ENCODE data around the gene FNTB.
"Not testable (repeated sequence)": the region's sequence is repeated elsewhere in the genome, so short reads cannot be mapped to it uniquely, and the experiment has no call there.

FNTB gene

GRCh38 chr14:65084554-65085505 is 98.1 kb downstream of the FNTB start:
- no peak for DNase-seq (ENCODE audit: low spot score)

DNA sequence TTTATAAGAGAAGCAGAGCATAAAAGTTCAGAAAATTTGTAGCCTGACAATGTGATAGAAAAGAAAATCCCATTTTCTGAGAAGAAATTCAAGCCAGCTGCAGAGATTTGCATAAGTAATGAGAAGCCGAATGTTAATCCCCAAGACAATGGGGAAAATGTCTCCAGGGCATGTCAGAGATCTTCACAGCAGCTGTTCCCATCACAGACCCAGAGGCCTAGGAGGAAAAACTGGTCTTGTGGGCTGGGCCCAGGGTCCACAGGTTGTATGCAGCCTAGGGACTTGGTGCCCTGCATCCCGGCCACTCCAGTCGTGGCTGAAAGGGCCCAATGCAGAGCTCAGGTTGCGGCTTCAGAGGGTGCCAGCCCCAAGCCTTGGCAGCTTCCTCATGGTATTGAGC is 100.0 kb downstream of the FNTB start:
- DNase-seq (ENCODE audit: low spot score), result not testable (repeated sequence)

GRCh38 chr14:65087835-65088234 is 101.1 kb downstream of the FNTB start:
- not testable (repeated sequence) for DNase-seq (ENCODE audit: low spot score)

- DNase-seq (ENCODE audit: low spot score), result no peak
Measured at GRCh38 chr14:65092349-65092748, 105.7 kb downstream of the FNTB start.

- DNase-seq (ENCODE audit: low spot score), result peak; percentile 77
Measured at GRCh38 chr14:65095633-65096205, 109.0 kb downstream of the FNTB start.

DNA sequence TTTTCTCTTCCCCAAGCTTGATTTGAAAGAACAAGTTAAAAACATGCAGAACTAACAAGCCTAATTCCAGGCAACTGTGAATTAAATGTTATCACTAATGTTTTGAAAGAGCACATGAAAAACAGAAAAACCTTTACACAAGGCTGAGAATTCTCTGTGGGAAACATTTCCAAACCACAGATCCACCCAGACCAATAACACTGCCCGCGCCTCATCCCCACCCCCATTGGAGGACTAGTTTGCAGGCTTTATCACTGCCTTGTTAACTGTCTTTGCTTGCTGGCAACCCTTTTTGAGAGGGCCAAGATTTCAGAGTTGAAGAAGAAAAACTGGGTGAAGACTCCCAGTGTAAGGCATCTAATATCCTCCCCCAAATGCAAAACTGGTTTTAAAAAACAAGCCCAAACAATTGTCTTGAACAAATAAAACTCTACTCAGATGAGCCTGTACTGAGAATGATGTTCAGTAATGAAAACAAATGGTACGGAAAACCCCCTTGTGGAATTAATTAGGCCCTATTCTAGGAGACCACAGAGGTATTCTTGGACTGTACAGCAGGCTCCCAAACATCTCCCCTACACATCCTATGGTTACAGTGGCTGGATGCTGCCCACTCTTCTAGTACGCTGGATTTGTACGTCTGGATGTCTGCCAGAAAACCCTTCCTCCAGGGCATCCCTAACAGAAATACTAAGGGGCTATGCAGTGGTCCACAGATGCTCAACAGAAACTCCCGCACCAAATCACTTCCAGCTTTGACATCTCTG is 109.8 kb downstream of the FNTB start:
- DNase-seq (ENCODE audit: low spot score), result no peak

- DNase-seq (ENCODE audit: low spot score), result no peak
Measured at GRCh38 chr14:65098586-65098985, 111.9 kb downstream of the FNTB start.

- DNase-seq (ENCODE audit: low spot score), result no peak
Measured at GRCh38 chr14:65100922-65101541, 114.3 kb downstream of the FNTB start.

DNA sequence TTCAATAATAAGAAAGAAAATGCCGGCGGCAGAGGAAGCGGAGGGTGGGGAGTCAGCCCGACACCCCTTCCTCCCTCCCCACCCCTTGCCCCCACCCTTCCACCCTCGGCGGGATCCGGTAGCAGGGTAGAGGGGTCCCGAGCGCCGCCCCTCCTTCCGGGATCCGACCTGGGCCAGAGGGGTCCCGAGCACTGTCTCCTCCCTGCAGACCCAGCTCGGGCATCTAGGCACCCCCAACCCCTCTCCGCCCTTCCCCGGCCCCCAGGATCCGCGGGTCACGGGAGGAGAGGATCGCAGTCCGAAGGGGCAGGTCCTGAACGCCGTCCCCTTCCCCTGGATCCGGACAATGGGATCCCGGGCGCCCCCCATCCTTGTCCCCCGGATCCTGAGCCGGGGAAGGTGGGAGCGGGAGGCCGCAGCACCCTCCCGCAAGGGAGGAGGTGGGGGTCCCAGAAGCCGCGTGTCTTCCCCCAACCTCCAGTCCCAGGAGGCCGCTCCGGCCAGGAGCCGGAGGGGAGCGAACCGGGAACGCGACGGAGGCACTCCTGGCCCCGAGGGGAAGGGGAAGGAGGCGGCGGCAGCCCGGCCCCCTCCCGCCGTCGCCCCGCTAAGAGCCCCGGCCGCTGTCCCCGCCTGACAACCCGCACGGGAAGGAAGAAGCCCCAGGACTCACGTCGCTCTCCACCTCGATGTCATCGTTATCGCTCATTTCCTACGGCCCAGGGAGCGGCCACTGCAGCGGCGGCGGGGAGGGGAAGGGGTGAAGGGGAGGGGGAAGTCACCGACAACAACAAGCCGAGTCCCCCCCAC is 115.1 kb downstream of the FNTB start:
- no peak for DNase-seq (ENCODE audit: low spot score)

DNA sequence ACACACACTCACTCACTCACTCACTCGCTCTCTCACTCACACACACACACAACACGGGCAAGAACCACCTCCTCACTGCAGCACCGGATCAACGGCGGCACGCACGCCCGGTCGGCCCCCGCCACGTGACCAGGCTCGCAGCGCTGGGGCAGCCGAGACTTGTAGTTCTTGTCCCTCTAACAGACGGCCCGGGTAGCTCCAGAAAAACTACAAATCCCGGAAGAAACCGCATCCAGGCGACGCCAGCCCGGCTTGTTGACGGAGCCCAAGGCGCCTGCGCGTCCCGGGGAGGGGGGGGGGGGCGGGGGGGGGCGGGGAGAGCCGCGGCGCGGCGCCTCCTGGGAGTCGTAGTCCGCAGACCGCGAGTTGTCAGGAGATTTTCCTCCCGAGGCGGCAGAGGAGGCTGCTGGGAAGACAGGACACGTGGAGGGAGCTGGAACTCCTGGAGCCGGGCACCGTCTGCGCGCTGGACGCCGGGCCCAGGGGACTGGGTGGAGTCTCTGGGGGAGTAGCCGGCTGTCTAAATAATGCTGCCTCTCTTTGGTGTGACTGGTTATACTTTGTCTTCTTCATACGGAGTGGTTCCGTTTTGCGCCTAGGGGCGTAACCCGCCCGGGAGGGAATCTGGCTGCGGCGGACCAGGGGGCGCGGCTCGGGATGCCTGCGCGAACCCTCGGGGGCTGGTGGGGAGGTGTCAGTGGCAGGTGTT is 115.9 kb downstream of the FNTB start, which contains the start of gene MAX:
Gene MAX, minus strand, starts transcription at position 77 of the 709 bp plus-strand sequence. CDS start 178 bp downstream, outside the sequence.
- peak; percentile 99 for DNase-seq (ENCODE audit: low spot score)

DNA sequence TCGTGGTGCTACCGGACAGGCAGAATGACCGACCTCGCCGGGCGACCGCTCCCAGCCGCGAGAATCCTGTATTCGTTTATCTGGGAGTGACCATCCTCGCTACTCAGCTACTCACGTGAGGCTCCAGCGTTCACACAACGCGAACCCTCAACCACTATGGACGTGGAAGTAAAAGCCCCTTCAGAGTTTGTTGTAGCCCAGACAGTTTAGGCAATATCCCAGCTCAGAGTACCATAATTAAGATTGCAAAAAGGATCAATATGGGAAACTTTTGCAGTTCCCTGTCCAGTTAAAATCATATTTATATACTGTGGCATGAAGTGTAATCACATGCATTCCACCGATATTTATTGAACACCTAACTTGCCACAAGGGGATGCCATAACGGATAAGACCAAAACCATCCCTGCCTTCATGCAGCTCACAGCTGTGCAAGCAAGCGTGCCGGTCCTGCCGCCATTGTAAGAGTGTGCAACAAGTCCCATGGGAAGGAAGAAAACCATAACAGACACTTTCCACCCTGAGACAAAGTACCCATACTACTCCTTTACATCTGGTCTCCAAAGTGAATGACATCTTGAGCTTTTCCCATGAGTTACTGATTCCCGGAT is 116.6 kb downstream of the FNTB start:
- DNase-seq (ENCODE audit: low spot score), result no peak

DNA sequence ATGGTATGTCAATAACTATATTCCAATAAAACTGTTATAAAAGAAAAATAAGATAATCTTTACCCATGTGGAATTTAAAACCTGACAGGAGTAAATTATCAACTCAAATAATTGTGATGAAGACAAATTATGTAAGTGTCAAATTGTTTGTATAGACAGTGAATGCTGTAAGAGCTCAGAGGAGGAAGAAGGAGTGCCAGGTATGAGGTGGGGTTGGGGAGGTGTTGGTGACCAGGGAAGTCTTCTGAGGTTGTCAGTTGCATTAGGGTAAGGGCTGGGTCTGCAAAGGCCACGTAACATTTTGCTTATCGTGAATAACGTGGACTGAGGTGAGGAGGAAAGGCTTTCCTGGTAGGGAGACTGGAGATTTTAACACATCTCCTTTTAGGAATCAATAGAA is 118.1 kb downstream of the FNTB start:
- DNase-seq (ENCODE audit: low spot score), result no peak

DNA sequence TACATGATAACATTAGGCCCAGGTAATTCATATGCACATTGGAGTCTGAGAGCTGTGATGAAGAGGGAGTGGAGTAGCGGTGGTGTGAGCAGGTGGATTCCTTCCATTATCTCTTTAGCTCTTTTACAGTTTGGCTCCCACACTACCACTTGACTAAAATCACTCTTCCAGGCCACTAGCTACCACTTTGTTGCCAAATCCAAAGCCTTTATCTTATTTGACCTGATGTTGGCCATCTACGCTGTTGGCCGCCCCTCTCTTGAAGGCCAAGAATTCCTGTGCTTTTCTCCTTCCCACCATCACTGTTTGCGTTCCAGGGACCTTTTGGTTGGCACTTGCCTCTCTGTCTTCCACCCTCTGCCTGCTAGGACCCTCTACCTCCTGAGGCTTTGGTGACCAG is 119.6 kb downstream of the FNTB start:
- no peak for DNase-seq (ENCODE audit: low spot score)

DNA sequence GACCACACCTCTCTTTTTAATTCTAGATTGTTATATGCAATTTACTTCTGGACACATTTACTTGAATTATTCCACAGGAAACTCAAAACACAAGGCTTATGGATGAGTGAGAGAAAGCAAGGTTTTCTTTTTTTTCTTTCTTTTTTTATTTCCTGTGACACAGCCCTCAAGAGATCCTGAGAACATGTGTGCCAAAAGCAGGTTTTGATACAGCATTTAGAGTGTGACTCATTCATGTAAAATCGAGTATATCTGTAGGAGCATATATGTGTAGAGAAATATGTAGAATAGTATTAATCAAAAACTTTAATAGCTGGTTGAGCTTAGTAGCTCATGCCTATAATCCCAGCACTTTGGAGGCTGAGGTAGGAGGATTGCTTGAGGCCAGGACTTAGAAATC is 120.0 kb downstream of the FNTB start:
- DNase-seq (ENCODE audit: low spot score), result no peak

- DNase-seq (ENCODE audit: low spot score), result no peak
Measured at GRCh38 chr14:65107200-65107599, 120.5 kb downstream of the FNTB start.

GRCh38 chr14:65109357-65109756 is 122.7 kb downstream of the FNTB start:
- no peak for DNase-seq (ENCODE audit: low spot score)

GRCh38 chr14:65110525-65110924 is 123.8 kb downstream of the FNTB start:
- no peak for DNase-seq (ENCODE audit: low spot score)

Measured in cerebellar cortex (tissue), 1 donor.